ENCODE measurements around the gene HOMER1.

Gene HOMER1

GRCh38 chr5:79513704-79514390, at the start of gene HOMER1:
HOMER1 (minus strand) TSS chr5:79514134; CDS start chr5:79512774, 1,360 bp downstream.
- no peak for TF ChIP-seq Cebpa-rat (IDR thresholded peaks at IDR 0.05)
- Histone ChIP-seq H3K9me3 (replicated peaks in 1 of 11) (no peaks in the 10 kb centered on the region), H3K27me3 (no peaks in the 10 kb centered on the region), H4K20me1 (peaks cover 0 to 40% (median 20%) of the 10 kb centered on the region in 11 experiments; a peak in 16 of 22 replicates), H3K4me3 (peak within 1 kb of the TSS; percentile 68 to 90 (median 80)), H3K36me3 (no peaks in the 10 kb centered on the region), H3K4me1 (peaks cover 42 to 62% (median 57%) of the 10 kb centered on the region in 10 experiments), H3K4me2 (peak within 1 kb of the TSS; percentile 86 to 98 (median 92)), H3K27ac (peak within 1 kb of the TSS; percentile 87 to 96 (median 94)), H3K9ac (peak within 1 kb of the TSS; percentile 87 to 97 (median 93))

GRCh38 chr5:79563247-79563590, 49.3 kb upstream of the HOMER1 start:
- no peak for TF ChIP-seq Cebpa-rat (IDR thresholded peaks at IDR 0.05)
- Histone ChIP-seq H3K36me3 (no peaks in the 10 kb centered on the region), H3K4me3 (no peak overlapping the region), H3K9ac (peak overlapping the region in 1 of 11 experiments; percentile 12; a peak in 1 of 22 replicates), H3K4me1 (peaks cover 53 to 79% (median 60%) of the 10 kb centered on the region in 10 experiments), H3K27ac (peak overlapping the region in 7 of 11 experiments; percentile 23 to 71 (median 64); a peak in 7 of 22 replicates), H3K4me2 (peak overlapping the region; percentile 51 to 83 (median 72); a peak in 21 of 22 replicates), H3K9me3 (replicated peaks in 1 of 11) (peaks cover 0 to 9% (median 0%) of the 10 kb centered on the region in 11 experiments; a peak in 3 of 22 replicates), H3K27me3 (no peaks in the 10 kb centered on the region), H4K20me1 (no peaks in the 10 kb centered on the region)

DNA sequence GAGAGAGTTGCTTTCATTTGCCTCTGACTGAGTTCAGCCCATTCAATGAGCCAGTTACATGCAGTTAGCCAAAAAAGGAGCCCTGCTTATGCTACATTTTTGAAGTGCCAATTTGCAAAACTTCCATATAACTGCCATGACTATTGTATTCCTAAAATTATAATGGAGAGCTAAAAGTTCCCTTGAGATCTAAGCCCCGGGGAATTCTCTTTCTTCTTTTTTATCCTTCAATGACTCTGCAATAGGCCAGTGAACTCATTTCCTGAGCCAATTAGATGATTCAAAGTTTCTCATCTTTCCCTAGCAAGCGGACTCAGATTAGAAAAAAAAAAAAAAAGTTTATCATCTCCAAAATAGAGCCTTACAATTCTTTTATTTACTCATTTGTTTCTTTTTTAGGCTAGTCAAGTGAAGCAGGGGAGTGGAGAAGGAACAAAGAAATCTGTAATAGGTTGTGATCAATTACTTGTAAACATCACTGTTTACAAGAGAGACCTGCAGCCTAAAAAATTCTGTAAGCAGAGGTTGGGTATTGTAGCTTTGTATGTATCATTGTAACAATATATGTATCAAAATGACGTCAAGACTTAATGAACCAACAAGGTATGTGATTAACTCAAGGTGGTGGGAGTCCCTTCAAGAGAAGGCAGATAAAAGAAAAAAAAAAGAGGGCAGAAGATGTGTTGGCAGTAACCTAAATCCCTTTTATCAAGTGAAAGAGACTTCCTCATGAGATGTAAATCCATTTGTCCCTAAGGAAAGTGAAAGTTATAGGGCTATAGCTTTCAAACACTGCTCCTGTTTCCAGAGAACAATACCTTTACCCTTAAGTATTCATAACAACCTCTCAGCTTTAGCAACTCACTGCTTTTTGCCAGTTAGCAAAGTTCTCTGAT, 48.7 kb upstream of the HOMER1 start:
- Histone ChIP-seq H3K27ac (peak overlapping the region in 10 of 11 experiments; percentile 61 to 78 (median 68); a peak in 20 of 22 replicates), H4K20me1 (no peaks in the 10 kb centered on the region), H3K27me3 (no peaks in the 10 kb centered on the region), H3K4me1 (peaks cover 53 to 75% (median 56%) of the 10 kb centered on the region in 10 experiments), H3K4me3 (peak overlapping the region in 1 of 10 experiments; percentile 0; a peak in 1 of 20 replicates), H3K9me3 (replicated peaks in 1 of 11) (peaks cover 0 to 9% (median 0%) of the 10 kb centered on the region in 11 experiments; a peak in 3 of 22 replicates), H3K9ac (peak overlapping the region in 3 of 11 experiments; percentile 11 to 12 (median 12); a peak in 2 of 22 replicates), H3K36me3 (no peaks in the 10 kb centered on the region), H3K4me2 (peak overlapping the region; percentile 51 to 83 (median 72))
- TF ChIP-seq Cebpa-rat (IDR thresholded peaks at IDR 0.05), result no peak

DNA sequence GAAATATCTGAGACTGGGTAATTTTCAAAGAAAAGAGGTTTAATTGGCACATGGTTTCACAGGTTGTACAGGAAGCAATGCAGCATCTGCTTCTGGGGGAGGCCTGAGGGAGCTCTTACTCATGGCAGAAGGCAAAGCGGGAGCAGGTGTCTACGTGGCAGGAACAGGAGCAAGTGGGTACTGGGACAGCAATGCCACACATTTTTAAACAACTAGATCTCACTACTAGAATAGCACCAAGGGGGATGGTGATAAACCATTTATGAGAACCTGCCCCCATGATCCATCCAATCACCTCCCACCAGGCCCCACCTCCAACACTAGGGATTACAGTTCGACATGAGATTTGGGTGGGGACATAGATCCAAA, 47.6 kb upstream of the HOMER1 start:
- Histone ChIP-seq H4K20me1 (no peaks in the 10 kb centered on the region), H3K27me3 (no peaks in the 10 kb centered on the region)

GRCh38 chr5:79560771-79561524, 47.0 kb upstream of the HOMER1 start:
- H3K27ac ChIP-seq, result peak overlapping the region; percentile 22 to 78 (median 68); a peak in 21 of 22 replicates
- peak overlapping the region in 7 of 11 experiments; percentile 1 to 35 (median 14); a peak in 5 of 22 replicates for H3K9ac ChIP-seq
- peaks cover 0 to 9% (median 0%) of the 10 kb centered on the region in 11 experiments; a peak in 3 of 22 replicates for H3K9me3 ChIP-seq (replicated peaks in 1 of 11)
- 0 out of 22 replicates have a peak, but pooled peaks of 1 of the 11 experiments have one; percentile 44 for TF ChIP-seq Cebpa-rat (IDR thresholded peaks at IDR 0.05)
- no peaks in the 10 kb centered on the region for H3K27me3 ChIP-seq
- H3K4me2 ChIP-seq, result peak overlapping the region; percentile 51 to 83 (median 72)
- H4K20me1 ChIP-seq, result no peaks in the 10 kb centered on the region
- H3K4me3 ChIP-seq, result no peak overlapping the region
- H3K36me3 ChIP-seq, result no peaks in the 10 kb centered on the region
- H3K4me1 ChIP-seq, result peaks cover 53 to 68% (median 59%) of the 10 kb centered on the region in 10 experiments

More for the DNA sequence above, 47.6 kb upstream of the HOMER1 start:
- peak overlapping the region; percentile 22 to 78 (median 68); a peak in 21 of 22 replicates for H3K27ac ChIP-seq
- peak overlapping the region in 8 of 11 experiments; percentile 1 to 35 (median 14); a peak in 6 of 22 replicates for H3K9ac ChIP-seq
- H3K4me3 ChIP-seq, result no peak overlapping the region
- peaks cover 53 to 65% (median 56%) of the 10 kb centered on the region in 10 experiments for H3K4me1 ChIP-seq
- peak overlapping the region; percentile 51 to 83 (median 72) for H3K4me2 ChIP-seq
- H3K9me3 ChIP-seq (replicated peaks in 1 of 11), result peaks cover 0 to 9% (median 0%) of the 10 kb centered on the region in 11 experiments; a peak in 3 of 22 replicates
- no peak for TF ChIP-seq Cebpa-rat (IDR thresholded peaks at IDR 0.05)
- no peaks in the 10 kb centered on the region for H3K36me3 ChIP-seq

DNA sequence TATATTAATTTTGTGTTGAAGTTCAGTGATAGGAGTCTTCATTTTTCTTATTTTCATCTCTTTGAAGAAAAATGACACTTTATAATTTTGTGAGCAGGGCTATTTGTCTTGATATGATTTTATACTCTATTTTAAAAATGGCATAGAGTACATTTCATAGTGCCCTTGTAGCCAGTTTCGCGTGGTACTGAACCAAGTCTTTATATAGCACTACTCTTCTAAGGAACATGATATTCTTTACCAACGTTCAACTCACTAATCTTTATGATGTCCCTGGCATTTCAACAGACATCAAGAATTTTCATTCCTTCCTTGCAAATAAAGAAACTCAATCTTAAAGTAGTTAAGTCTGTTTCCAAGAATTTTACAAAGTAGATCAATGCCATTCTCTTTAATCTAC, 41.5 kb upstream of the HOMER1 start:
- Histone ChIP-seq H3K9ac (no peak overlapping the region), H3K27ac (no peak overlapping the region)
- no peak for TF ChIP-seq Cebpa-rat (IDR thresholded peaks at IDR 0.05)

GRCh38 chr5:79552984-79553383, 39.0 kb upstream of the HOMER1 start:
- no peaks in the 10 kb centered on the region for H3K36me3 ChIP-seq
- no peaks in the 10 kb centered on the region for H4K20me1 ChIP-seq
- no peak for TF ChIP-seq Cebpa-rat (IDR thresholded peaks at IDR 0.05)
- H3K4me1 ChIP-seq, result peaks cover 14 to 46% (median 28%) of the 10 kb centered on the region in 10 experiments
- no peak overlapping the region for H3K9ac ChIP-seq
- peaks cover 0 to 18% (median 10%) of the 10 kb centered on the region in 11 experiments; a peak in 8 of 22 replicates for H3K9me3 ChIP-seq (replicated peaks in 1 of 11)
- peak overlapping the region in 2 of 11 experiments; percentile 2 to 19; a peak in 1 of 22 replicates for H3K27ac ChIP-seq
- H3K4me2 ChIP-seq, result peak overlapping the region; percentile 5 to 65 (median 54)
- no peaks in the 10 kb centered on the region for H3K27me3 ChIP-seq
- H3K4me3 ChIP-seq, result no peak overlapping the region

More for the DNA sequence above, 41.5 kb upstream of the HOMER1 start:
- no peaks in the 10 kb centered on the region for H3K27me3 ChIP-seq
- H3K4me1 ChIP-seq, result peaks cover 18 to 49% (median 30%) of the 10 kb centered on the region in 10 experiments
- H3K4me3 ChIP-seq, result no peak overlapping the region
- no peaks in the 10 kb centered on the region for H3K36me3 ChIP-seq
- H4K20me1 ChIP-seq, result no peaks in the 10 kb centered on the region
- H3K9me3 ChIP-seq (replicated peaks in 1 of 11), result peaks cover 0 to 21% (median 10%) of the 10 kb centered on the region in 11 experiments; a peak in 11 of 22 replicates
- H3K4me2 ChIP-seq, result peak overlapping the region in 3 of 11 experiments; percentile 2 to 54 (median 16); a peak in 3 of 22 replicates

GRCh38 chr5:79547982-79548381, 34.0 kb upstream of the HOMER1 start:
- Histone ChIP-seq H3K9me3 (replicated peaks in 1 of 11) (peaks cover 0 to 18% (median 10%) of the 10 kb centered on the region in 11 experiments; a peak in 8 of 22 replicates), H3K4me2 (no peak overlapping the region), H3K36me3 (no peaks in the 10 kb centered on the region), H3K4me1 (peaks cover 5 to 7% (median 6%) of the 10 kb centered on the region in 10 experiments), H4K20me1 (no peaks in the 10 kb centered on the region), H3K4me3 (no peak overlapping the region), H3K27ac (no peak overlapping the region), H3K9ac (no peak overlapping the region), H3K27me3 (no peaks in the 10 kb centered on the region)
- TF ChIP-seq Cebpa-rat (IDR thresholded peaks at IDR 0.05), result no peak

Measured in BLaER1 treated with 17β-estradiol and CSF1 and Interleukin-3, amounts not matched to agents 10 nM and 100 nM (cell line).